Measurements from ENCODE around the gene A3GALT2.

GRCh38 chr1:33282791-33283190 is 38.1 kb downstream of the A3GALT2 start:
- no peak for TF ChIP-seq CTCF (IDR thresholded peaks at IDR 0.05)
- TF ChIP-seq ZNF263 (CRISPR knock-in tag; IDR thresholded peaks at IDR 0.05; ENCODE audit: low read depth) = no peak
- TF ChIP-seq RORB (CRISPR knock-in tag; IDR thresholded peaks at IDR 0.05) = no peak
- TF ChIP-seq NFE2L1 (CRISPR knock-in tag; IDR thresholded peaks at IDR 0.05) = no peak
- TF ChIP-seq CREM (CRISPR knock-in tag; IDR thresholded peaks at IDR 0.05) = no peak
- no peak for TF ChIP-seq IRF2 (CRISPR knock-in tag; IDR thresholded peaks at IDR 0.05; ENCODE audit: borderline replicate concordance, low read depth)
- TF ChIP-seq FOXK1 (CRISPR knock-in tag; IDR thresholded peaks at IDR 0.05) = no peak
- no peak for TF ChIP-seq E2F4 (CRISPR knock-in tag; IDR thresholded peaks at IDR 0.05; ENCODE audit: borderline replicate concordance, low read depth)
- TF ChIP-seq ZNF423 (CRISPR knock-in tag; IDR thresholded peaks at IDR 0.05) = no peak
- no peak for TF ChIP-seq NFYB (CRISPR knock-in tag; conservative IDR thresholded peaks at IDR 0.05; ENCODE audit: low read depth)
- no peak for TF ChIP-seq TCF7 (CRISPR knock-in tag; IDR thresholded peaks at IDR 0.05; ENCODE audit: low read depth)
- no peak for TF ChIP-seq JUN (CRISPR knock-in tag; IDR thresholded peaks at IDR 0.05)
- no peak for TF ChIP-seq USF2 (CRISPR knock-in tag; IDR thresholded peaks at IDR 0.05)

All from WTC11 (cell line).